CD4-positive, alpha-beta memory T cell (primary cell): ENCODE data around the gene SLC6A17. TPM values are rescaled to one million over a fixed set of nuclear protein-coding genes. Genes with fewer than 3 reads are reported as not detected.

ENCODE experiments used
- CTCF ChIA-PET: fragments of 350-600 bp; sonication (Branson Sonifier 250); formaldehyde crosslinking; loops from one replicate; lab custom pipeline; 2021; ENCODE audit warnings: inconsistent platforms; ENCODE audit not compliant: partially characterized antibody; lab: Charles Lee
- POLR2A ChIA-PET: fragments of 350-600 bp; sonication (Branson Sonifier 250); formaldehyde crosslinking; loops from one replicate; lab custom pipeline; 2021; ENCODE audit not compliant: partially characterized antibody; lab: Charles Lee
- DNase-seq, 5 donors: peaks; one replicate each; pipeline versions ENCODE4 v3.0.0 to v3.0.0-alpha.2; 2020 to 2022; ENCODE audit warnings: mixed read lengths in 1 of 5
- H3K27ac ChIP-seq: one replicate; pipeline ENCODE4 v1.7.0; 2013; ENCODE audit warnings: low read depth, low read length
- H3K27me3 ChIP-seq: 2 replicates; pipeline ENCODE4 v1.7.0; 2013; ENCODE audit warnings: mild to moderate bottlenecking, low read length, moderate library complexity; ENCODE audit not compliant: insufficient read depth
- H3K36me3 ChIP-seq: 2 replicates; pipeline ENCODE4 v1.7.0; 2013; ENCODE audit warnings: mild to moderate bottlenecking, low read length, moderate library complexity; ENCODE audit not compliant: insufficient read depth
- H3K4me1 ChIP-seq: 2 replicates; pipeline ENCODE4 v1.7.0; 2013; ENCODE audit warnings: mild to moderate bottlenecking, low read length, moderate library complexity; ENCODE audit not compliant: insufficient read depth
- H3K4me3 ChIP-seq, 2 donors: one replicate each; pipeline ENCODE4 v1.7.0; 2013; ENCODE audit warnings: low read length in 2 of 2, mild to moderate bottlenecking in 1 of 2
- H3K9me3 ChIP-seq, 2 donors: one replicate each; pipeline ENCODE4 v1.7.0; 2013; ENCODE audit warnings: low read length in 2 of 2, control low read depth in 1 of 2; ENCODE audit not compliant: control insufficient read depth in 1 of 2
- H3K27ac Mint-ChIP-seq, 7 donors: one replicate each; pipeline ENCODE4 v1.8.0; 2020 to 2021; ENCODE audit warnings: mixed read lengths in 7 of 7, mild to moderate bottlenecking in 6 of 7, inconsistent platforms in 3 of 7, moderate library complexity in 3 of 7
- H3K27me3 Mint-ChIP-seq, 2 donors: one replicate each; pipeline ENCODE4 v1.8.0; 2020 to 2021; ENCODE audit warnings: mixed read lengths in 2 of 2
- H3K36me3 Mint-ChIP-seq, 2 donors: one replicate each; pipeline ENCODE4 v1.8.0; 2020 to 2021; ENCODE audit warnings: mixed read lengths in 2 of 2, inconsistent platforms in 1 of 2, mild to moderate bottlenecking in 1 of 2
- H3K4me1 Mint-ChIP-seq, 4 donors: one replicate each; pipeline ENCODE4 v1.8.0; 2020 to 2021; ENCODE audit warnings: mixed read lengths in 4 of 4, mild to moderate bottlenecking in 1 of 4
- H3K4me3 Mint-ChIP-seq, 8 donors: one replicate each; pipeline ENCODE4 v1.8.0; 2020 to 2021; ENCODE audit warnings: mixed read lengths in 8 of 8, mild to moderate bottlenecking in 7 of 8, moderate library complexity in 6 of 8, inconsistent platforms in 3 of 8
- H3K9me3 Mint-ChIP-seq, 8 donors: one replicate each; pipeline ENCODE4 v1.8.0; 2020 to 2021; ENCODE audit warnings: mixed read lengths in 8 of 8, mild to moderate bottlenecking in 5 of 8, inconsistent platforms in 3 of 8, moderate library complexity in 1 of 8
- intact Hi-C: fragments of 100-400 bp; cut with micrococcal nuclease; formaldehyde crosslinking; loops from one replicate; pipeline ENCODE4 v1.15.1; 2023
- polyA plus RNA-seq, 2 donors: library from polyadenylated mRNA; unstranded; fragments of 300-500 nt; fragmentation: Illumina TruSeq; gene quantifications; one replicate each; pipeline ENCODE4 v1.2.3, GENCODE V29; 2021
- total RNA-seq, 2 experiments: library from RNA; stranded (reverse); gene quantifications; one replicate each; pipeline ENCODE4 v1.2.3, GENCODE V29; 2021

The SLC6A17 gene
- total and polyA plus RNA-seq, 4 experiments from 2014 or later = not detected

- intact Hi-C loops = no loop called here
- Mint-ChIP-seq H3K4me1 (no peaks in the 10 kb centered on the region), H3K9me3 (no peaks in the 10 kb centered on the region), H3K27ac (no peak overlapping the region), H3K4me3 (no peak overlapping the region), H3K36me3 (peaks cover 0 to 4% of the 10 kb centered on the region in 2 donors), H3K27me3 (peaks cover 0 to 2% of the 10 kb centered on the region in 2 donors)
- POLR2A ChIA-PET = no interaction called here
- Histone ChIP-seq H3K27ac (no peak overlapping the region), H3K4me1 (no peaks in the 10 kb centered on the region), H3K27me3 (no peaks in the 10 kb centered on the region), H3K9me3 (no peaks in the 10 kb centered on the region), H3K4me3 (no peak overlapping the region), H3K36me3 (no peaks in the 10 kb centered on the region)
- CTCF ChIA-PET = no interaction called here
- no peak for DNase-seq
Observed at GRCh38 chr1:110248746-110249145, 98.5 kb downstream of the SLC6A17 start.

GRCh38 chr1:110249256-110249655 is 99.0 kb downstream of the SLC6A17 start:
- Histone ChIP-seq H3K27me3 (no peaks in the 10 kb centered on the region), H3K36me3 (no peaks in the 10 kb centered on the region), H3K9me3 (no peaks in the 10 kb centered on the region), H3K4me1 (no peaks in the 10 kb centered on the region), H3K27ac (no peak overlapping the region), H3K4me3 (no peak overlapping the region)
- no peaks in the 10 kb centered on the region for H3K4me1 Mint-ChIP-seq
- H3K9me3 Mint-ChIP-seq = no peaks in the 10 kb centered on the region
- peaks cover 0 to 2% of the 10 kb centered on the region in 2 donors for H3K27me3 Mint-ChIP-seq
- peaks cover 0 to 4% of the 10 kb centered on the region in 2 donors for H3K36me3 Mint-ChIP-seq
- no peak overlapping the region for H3K4me3 Mint-ChIP-seq
- POLR2A ChIA-PET = no interaction called here
- no peak for DNase-seq
- CTCF ChIA-PET = no interaction called here
- intact Hi-C loops = no loop called here
- H3K27ac Mint-ChIP-seq = no peak overlapping the region

- Mint-ChIP-seq H3K9me3 (no peaks in the 10 kb centered on the region), H3K4me1 (peaks cover 0 to under 1% (median 0%) of the 10 kb centered on the region in 4 donors), H3K4me3 (no peak overlapping the region), H3K36me3 (peaks cover 0 to 4% of the 10 kb centered on the region in 2 donors), H3K27me3 (peaks cover 0 to 2% of the 10 kb centered on the region in 2 donors), H3K27ac (no peak overlapping the region)
- Histone ChIP-seq H3K4me3 (no peak overlapping the region), H3K27ac (no peak overlapping the region), H3K4me1 (no peaks in the 10 kb centered on the region), H3K27me3 (no peaks in the 10 kb centered on the region), H3K9me3 (no peaks in the 10 kb centered on the region), H3K36me3 (no peaks in the 10 kb centered on the region)
- CTCF ChIA-PET = no interaction called here
- intact Hi-C loops = no loop called here
- POLR2A ChIA-PET = no interaction called here
- no peak for DNase-seq
Observed at GRCh38 chr1:110250008-110250407, 99.7 kb downstream of the SLC6A17 start.

DNA sequence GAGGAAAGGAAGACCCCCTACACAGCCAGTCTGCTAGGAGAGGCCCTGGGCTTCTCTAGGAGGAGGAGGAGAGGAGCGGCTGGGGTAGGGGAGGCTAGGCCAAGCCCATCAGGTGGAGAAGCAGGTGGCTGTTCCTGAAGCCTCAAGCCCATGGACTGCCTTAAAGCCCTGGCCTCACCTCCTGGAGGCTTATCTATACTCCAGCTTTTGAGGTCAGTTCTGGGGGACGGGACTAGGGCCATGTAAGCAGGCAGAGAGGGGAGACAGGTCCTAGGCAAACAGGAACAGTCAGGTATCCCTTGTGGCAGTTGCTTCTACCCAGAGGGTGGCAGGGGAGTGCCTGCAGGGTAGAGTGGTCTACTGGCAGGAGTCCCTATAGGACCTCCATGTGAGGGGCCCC is 100.5 kb downstream of the SLC6A17 start:
- ChIA-PET CTCF (no interaction called here), POLR2A (no interaction called here)
- no peak overlapping the region for H3K4me3 ChIP-seq
- no peaks in the 10 kb centered on the region for H3K27me3 ChIP-seq
- Mint-ChIP-seq H3K9me3 (no peaks in the 10 kb centered on the region), H3K4me1 (peaks cover 0 to 7% (median 2%) of the 10 kb centered on the region in 4 donors), H3K27ac (no peak overlapping the region), H3K36me3 (peaks cover 0 to 4% of the 10 kb centered on the region in 2 donors), H3K27me3 (peaks cover 0 to 2% of the 10 kb centered on the region in 2 donors), H3K4me3 (no peak overlapping the region)
- no peaks in the 10 kb centered on the region for H3K4me1 ChIP-seq
- intact Hi-C loops = no loop called here
- H3K27ac ChIP-seq = no peak overlapping the region
- DNase-seq = no peak
- no peaks in the 10 kb centered on the region for H3K36me3 ChIP-seq
- no peaks in the 10 kb centered on the region for H3K9me3 ChIP-seq

Other genes starting within 250 kb of the SLC6A17 start
- gene CSF1, start 239.6 kb upstream of the SLC6A17 start, total RNA-seq = 10 to 100 TPM; 10.3 to 13.9 TPM
- 10 to 100 TPM in 1 of 2 donors, 1 to 10 TPM in 1; 5.0 to 12.5 TPM for gene CSF1, start 239.6 kb upstream of the SLC6A17 start, polyA plus RNA-seq
- gene AHCYL1, start 165.7 kb upstream of the SLC6A17 start, total RNA-seq = 10 to 100 TPM; 44.2 to 45.1 TPM
- 10 to 100 TPM; 41.7 to 54.9 TPM for gene AHCYL1, start 165.7 kb upstream of the SLC6A17 start, polyA plus RNA-seq
- gene STRIP1, start 115.9 kb upstream of the SLC6A17 start, total RNA-seq = 10 to 100 TPM; 73.3 TPM
- gene STRIP1, start 115.9 kb upstream of the SLC6A17 start, polyA plus RNA-seq = 10 to 100 TPM; 16.5 to 30.2 TPM
- not detected for gene ALX3, start 79.8 kb upstream of the SLC6A17 start, total RNA-seq
- not detected for gene ALX3, start 79.8 kb upstream of the SLC6A17 start, polyA plus RNA-seq
- not detected for gene UBL4B, start 38.1 kb upstream of the SLC6A17 start, total RNA-seq
- gene UBL4B, start 38.1 kb upstream of the SLC6A17 start, polyA plus RNA-seq = not detected
- gene KCNC4, start 59.8 kb downstream of the SLC6A17 start, total RNA-seq = 10 to 100 TPM; 11.9 to 13.4 TPM
- 1 to 10 TPM; 2.3 to 3.0 TPM for gene KCNC4, start 59.8 kb downstream of the SLC6A17 start, polyA plus RNA-seq
- 10 to 100 TPM; 47.7 to 51.4 TPM for gene RBM15, start 188.9 kb downstream of the SLC6A17 start, total RNA-seq
- 10 to 100 TPM in 1 of 2 donors, 1 to 10 TPM in 1; 6.8 to 10.8 TPM for gene RBM15, start 188.9 kb downstream of the SLC6A17 start, polyA plus RNA-seq
- under 1 TPM; 0.39 to 0.90 TPM for gene SLC16A4, start 240.5 kb downstream of the SLC6A17 start, total RNA-seq
- under 1 TPM; 0.29 to 0.73 TPM for gene SLC16A4, start 240.5 kb downstream of the SLC6A17 start, polyA plus RNA-seq